ENCODE measurements around the gene KIF3A. TPM values are rescaled to one million over a fixed set of nuclear protein-coding genes. Genes with fewer than 3 reads are reported as not detected.

The KIF3A gene
- total RNA-seq, 6 donors from 2014 or later, result 10.3 to 22.3 (median 17.0) TPM

- DNase-seq (no peak), ATAC-seq (ENCODE audit: low FRiP score in 2 of 2) (no peak)
- H3K4me3 ChIP-seq, result peak overlapping the region in 3 of 4 donors; percentile 51 to 55 (median 54)
- peaks cover 0 to 13% (median 10%) of the 10 kb centered on the region in 4 donors for H3K27me3 ChIP-seq
- H3K4me1 ChIP-seq, result peaks cover 9 to 16% (median 11%) of the 10 kb centered on the region in 4 donors
- no peak overlapping the region for H3K27ac ChIP-seq
- H3K36me3 ChIP-seq, result no peaks in the 10 kb centered on the region
- TF ChIP-seq CTCF (IDR thresholded peaks at IDR 0.05) (no peak), POLR2A (IDR thresholded peaks at IDR 0.05) (no peak), POLR2AphosphoS5 (IDR thresholded peaks at IDR 0.05) (no peak), EP300 (IDR thresholded peaks at IDR 0.05) (no peak)
- 29 to 31% methylated on average over 3 of the region's 3 CpGs for WGBS, 2 donors
- H3K9me3 ChIP-seq, result no peaks in the 10 kb centered on the region
Measured at GRCh38 chr5:132746592-132746953, 9.2 kb upstream of the KIF3A start.

GRCh38 chr5:132744659-132745058, 7.3 kb upstream of the KIF3A start:
- no peak for DNase-seq
- no peak for ATAC-seq (ENCODE audit: low FRiP score in 2 of 2)
- Histone ChIP-seq H3K27me3 (peaks cover 0 to 13% (median 10%) of the 10 kb centered on the region in 4 donors), H3K4me3 (no peak overlapping the region), H3K4me1 (peaks cover 9 to 16% (median 11%) of the 10 kb centered on the region in 4 donors), H3K9me3 (no peaks in the 10 kb centered on the region), H3K36me3 (no peaks in the 10 kb centered on the region), H3K27ac (no peak overlapping the region)
- 64 to 90% methylated on average over 2 of the region's 2 CpGs for WGBS, 2 donors
- no peak for TF ChIP-seq POLR2AphosphoS5 (IDR thresholded peaks at IDR 0.05)
- TF ChIP-seq CTCF (IDR thresholded peaks at IDR 0.05), result no peak
- no peak for TF ChIP-seq EP300 (IDR thresholded peaks at IDR 0.05)
- TF ChIP-seq POLR2A (IDR thresholded peaks at IDR 0.05), result no peak

- no peak overlapping the region for H3K27ac ChIP-seq
- TF ChIP-seq EP300 (IDR thresholded peaks at IDR 0.05), result no peak
- no peak for TF ChIP-seq POLR2AphosphoS5 (IDR thresholded peaks at IDR 0.05)
- no peak for TF ChIP-seq CTCF (IDR thresholded peaks at IDR 0.05)
- no peak for TF ChIP-seq POLR2A (IDR thresholded peaks at IDR 0.05)
- DNase-seq, result no peak
- H3K27me3 ChIP-seq, result peaks cover 0 to 10% (median 7%) of the 10 kb centered on the region in 4 donors
- H3K9me3 ChIP-seq, result no peaks in the 10 kb centered on the region
- H3K36me3 ChIP-seq, result no peaks in the 10 kb centered on the region
- H3K4me1 ChIP-seq, result peaks cover 10 to 14% (median 12%) of the 10 kb centered on the region in 4 donors
- 90 to 92% methylated on average over 5 of the region's 5 CpGs for WGBS, 2 donors
- no peak overlapping the region for H3K4me3 ChIP-seq
- no peak for ATAC-seq (ENCODE audit: low FRiP score in 2 of 2)
Measured at GRCh38 chr5:132742626-132743025, 5.3 kb upstream of the KIF3A start.

- no peak for TF ChIP-seq EP300 (IDR thresholded peaks at IDR 0.05)
- no peak for TF ChIP-seq POLR2AphosphoS5 (IDR thresholded peaks at IDR 0.05)
- TF ChIP-seq POLR2A (IDR thresholded peaks at IDR 0.05), result no peak
- TF ChIP-seq CTCF (IDR thresholded peaks at IDR 0.05), result no peak
- H3K36me3 ChIP-seq, result no peaks in the 10 kb centered on the region
- no peak for ATAC-seq (ENCODE audit: low FRiP score in 2 of 2)
- no peak overlapping the region for H3K4me3 ChIP-seq
- DNase-seq, result no peak
- no peaks in the 10 kb centered on the region for H3K9me3 ChIP-seq
- H3K27me3 ChIP-seq, result peaks cover 0 to 5% (median 3%) of the 10 kb centered on the region in 4 donors
- 92 to 95% methylated on average over 2 of the region's 2 CpGs for WGBS, 2 donors
- H3K27ac ChIP-seq, result no peak overlapping the region
- H3K4me1 ChIP-seq, result peaks cover 5 to 11% (median 10%) of the 10 kb centered on the region in 4 donors
Measured at GRCh38 chr5:132742158-132742557, 4.8 kb upstream of the KIF3A start.

- no peak overlapping the region for H3K4me3 ChIP-seq
- no peaks in the 10 kb centered on the region for H3K27me3 ChIP-seq
- H3K4me1 ChIP-seq, result peaks cover 6 to 13% (median 10%) of the 10 kb centered on the region in 4 donors
- H3K9me3 ChIP-seq, result no peaks in the 10 kb centered on the region
- 69 to 77% methylated on average over 1 of the region's 1 CpG for WGBS, 2 donors
- H3K36me3 ChIP-seq, result no peaks in the 10 kb centered on the region
- DNase-seq (no peak), ATAC-seq (ENCODE audit: low FRiP score in 2 of 2) (no peak)
- no peak overlapping the region for H3K27ac ChIP-seq
- TF ChIP-seq CTCF (IDR thresholded peaks at IDR 0.05) (no peak), POLR2AphosphoS5 (IDR thresholded peaks at IDR 0.05) (no peak), POLR2A (IDR thresholded peaks at IDR 0.05) (no peak), EP300 (IDR thresholded peaks at IDR 0.05) (no peak)
Measured at GRCh38 chr5:132739232-132739631, 1.9 kb upstream of the KIF3A start.
